K562 (cell line): ENCODE measurements around the gene C1QA. TPM values are rescaled to one million over a fixed set of nuclear protein-coding genes. Genes with fewer than 3 reads are reported as not detected.

ENCODE experiments used
- ARID3B ChIP-seq: fragments of 250-450 bp; sonication (Bioruptor Pico); IDR thresholded peaks from 2 replicates; pipeline ENCODE4 v1.4.0; 2020; ENCODE audit warnings: borderline replicate concordance
- BACH1 ChIP-seq: fragments of 200-800 bp; sonication (Bioruptor generic); IDR thresholded peaks from 2 replicates; pipeline ENCODE4 v1.6.1; 2016; ENCODE audit warnings: missing genetic modification characterization, missing compliant biosample characterization
- CBFA2T3 ChIP-seq: fragments of 450-650 bp; IDR thresholded peaks from 2 replicates; pipeline ENCODE4 v1.6.1; 2017
- DDX20 ChIP-seq: fragments of 450-650 bp; IDR thresholded peaks from 2 replicates; pipeline ENCODE4 v1.6.1; 2016; ENCODE audit warnings: missing genetic modification characterization, low read depth, mild to moderate bottlenecking, missing compliant biosample characterization, moderate library complexity
- L3MBTL2 ChIP-seq: fragments of 450-650 bp; IDR thresholded peaks from 2 replicates; pipeline ENCODE4 v1.6.1; 2016; ENCODE audit warnings: mild to moderate bottlenecking, moderate library complexity
- REST ChIP-seq, 2 experiments: fragments of 450-650 bp; formaldehyde crosslinking in 1 of 2; IDR thresholded peaks; 2 replicates each; pipeline versions ENCODE4 v1.4.0 to v1.6.1; 2014 to 2020; ENCODE audit warnings: mild to moderate bottlenecking in 2 of 2, borderline replicate concordance in 1 of 2, low read depth in 1 of 2
- TCF7 ChIP-seq: sonication (generic); IDR thresholded peaks from 2 replicates; pipeline ENCODE4 v1.6.1; 2016; ENCODE audit warnings: antibody characterized with exemption, borderline replicate concordance
- TOE1 ChIP-seq, 2 experiments: fragments of 450-650 bp in 1 of 2; sonication (generic) in 1 of 2; formaldehyde crosslinking in 1 of 2; IDR thresholded peaks; 2 replicates each; pipeline versions ENCODE4 v1.7.1 to v1.8.0; 2016 to 2022; ENCODE audit warnings: borderline replicate concordance in 2 of 2, mild to moderate bottlenecking in 2 of 2, antibody characterized with exemption in 1 of 2, inconsistent platforms in 1 of 2, low read depth in 1 of 2, missing genetic modification reagents in 1 of 2, moderate library complexity in 1 of 2
- polyA plus RNA-seq, 8 experiments: library from polyadenylated mRNA; depleted of rRNA in 4 of 8; stranded (reverse) in 5 of 8; unstranded in 3 of 8; fragments of >200 nt; fragmentation: Nextera tagmentation in 2 of 8; fragmentation: Illumina TruSeq in 1 of 8; extraction: Ambion mirVana in 2 of 8; extraction: Trizol in 1 of 8; gene quantifications; 2 replicates each; pipeline versions ENCODE4 v1.2.1 to v1.2.3, GENCODE V29; 2011 to 2014; ENCODE audit warnings: inconsistent platforms in 1 of 8, missing spikeins in 1 of 8
- total RNA-seq, 7 experiments: library from RNA; depleted of rRNA in 6 of 7; stranded (reverse); fragments of >200 nt in 6 of 7; fragmentation: Illumina TruSeq in 2 of 7; extraction: Trizol in 2 of 7; gene quantifications; 2 replicates each; pipeline versions ENCODE4 v1.2.1 to v1.2.3, GENCODE V29; 2011 to 2021; ENCODE audit warnings: low replicate concordance in 1 of 7
- TF ChIP-seq, protein P1 (sequence below): fragments of 250-450 bp; sonication (Bioruptor Pico); IDR thresholded peaks from 2 replicates; pipeline ENCODE4 v1.5.0; 2021; ENCODE audit warnings: mild to moderate bottlenecking, moderate library complexity
- TF ChIP-seq, protein P2 (sequence below): fragments of 250-450 bp; sonication (Bioruptor Pico); IDR thresholded peaks from 2 replicates; pipeline ENCODE4 v1.5.0; 2021
- TF ChIP-seq, protein P3 (sequence below): fragments of 250-450 bp; sonication (Bioruptor Pico); IDR thresholded peaks from 2 replicates; pipeline ENCODE4 v1.8.0; 2021; ENCODE audit warnings: mild to moderate bottlenecking, moderate library complexity

C1QA gene
- total and polyA plus RNA-seq, 9 of the 15 experiments (the other 6 are each of a cell fraction or from before 2014, with no cell fraction given): 0.71 TPM; not detected in 8

GRCh38 chr1:22639286-22639685 is 2.9 kb downstream of the C1QA start (continued):
- TF ChIP-seq, protein P1, sequence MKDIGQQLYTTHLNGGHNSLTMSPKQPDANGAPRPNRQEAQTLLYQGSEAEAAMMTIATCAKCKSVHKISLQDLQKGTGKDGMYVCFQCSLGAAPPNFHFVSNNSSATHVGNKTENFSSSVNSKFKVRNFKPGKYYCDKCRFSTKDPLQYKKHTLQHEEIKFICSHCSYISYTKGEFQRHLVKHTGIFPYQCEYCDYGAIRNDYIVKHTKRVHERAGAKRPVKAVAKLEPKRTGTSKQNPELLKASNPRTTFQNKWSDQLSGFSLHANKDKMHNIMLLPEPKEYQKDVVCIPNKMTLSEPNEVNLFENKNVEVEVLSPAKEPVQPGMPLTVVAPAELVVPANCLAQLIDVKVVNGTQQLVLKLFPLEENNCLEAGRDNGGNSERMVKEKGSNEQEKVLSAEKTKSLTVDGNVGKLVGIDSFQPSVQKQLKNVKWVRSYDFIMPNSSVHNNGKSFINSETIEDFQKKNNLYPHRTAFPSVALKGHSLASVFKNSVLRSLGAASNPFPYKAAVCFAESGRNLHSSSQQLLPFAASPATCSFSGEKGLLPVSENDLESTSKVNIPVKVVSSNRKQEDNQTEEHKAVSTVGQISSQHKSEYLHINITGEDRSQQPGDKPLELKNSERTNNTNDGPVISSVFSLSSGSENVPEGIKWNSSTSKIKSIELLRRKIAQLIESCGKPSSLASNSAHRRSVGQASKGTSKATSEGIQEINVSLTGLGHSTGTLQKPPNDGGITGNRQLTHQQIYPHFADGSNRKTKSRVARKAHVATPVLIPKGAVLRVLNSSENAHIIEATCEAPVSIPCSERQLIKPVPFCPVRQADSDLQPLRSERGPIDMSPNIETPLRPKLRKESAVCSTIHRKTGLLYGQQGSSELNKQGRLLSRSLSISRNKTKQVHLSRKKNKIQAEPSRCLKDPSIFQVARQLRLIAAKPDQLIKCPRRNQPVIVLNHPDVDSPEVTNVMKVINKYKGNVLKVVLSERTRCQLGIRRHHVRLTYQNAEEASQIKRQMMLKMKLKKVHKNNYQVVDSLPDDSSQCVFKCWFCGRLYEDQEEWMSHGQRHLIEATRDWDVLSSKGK (CRISPR knock-in tag): no peak
- TF ChIP-seq REST (IDR thresholded peaks at IDR 0.05; ENCODE audit: borderline replicate concordance) (peak; percentile 23; the same call in 1 of the 2 replicates), REST (CRISPR knock-in tag; IDR thresholded peaks at IDR 0.05; ENCODE audit: low read depth) (no peak), CBFA2T3 (no peak), BACH1 (no peak), TOE1 (IDR thresholded peaks at IDR 0.05; ENCODE audit: borderline replicate concordance) (no peak), TOE1 (CRISPR knock-in tag; IDR thresholded peaks at IDR 0.05; ENCODE audit: borderline replicate concordance, low read depth) (no peak), ARID3B (CRISPR knock-in tag) (no peak), L3MBTL2 (no peak), TCF7 (no peak), DDX20 (tag) (no peak)
- TF ChIP-seq, protein P2, sequence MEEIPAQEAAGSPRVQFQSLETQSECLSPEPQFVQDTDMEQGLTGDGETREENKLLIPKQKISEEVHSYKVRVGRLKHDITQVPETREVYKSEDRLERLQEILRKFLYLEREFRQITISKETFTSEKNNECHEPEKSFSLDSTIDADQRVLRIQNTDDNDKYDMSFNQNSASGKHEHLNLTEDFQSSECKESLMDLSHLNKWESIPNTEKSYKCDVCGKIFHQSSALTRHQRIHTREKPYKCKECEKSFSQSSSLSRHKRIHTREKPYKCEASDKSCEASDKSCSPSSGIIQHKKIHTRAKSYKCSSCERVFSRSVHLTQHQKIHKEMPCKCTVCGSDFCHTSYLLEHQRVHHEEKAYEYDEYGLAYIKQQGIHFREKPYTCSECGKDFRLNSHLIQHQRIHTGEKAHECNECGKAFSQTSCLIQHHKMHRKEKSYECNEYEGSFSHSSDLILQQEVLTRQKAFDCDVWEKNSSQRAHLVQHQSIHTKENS: no peak
- TF ChIP-seq, protein P3, sequence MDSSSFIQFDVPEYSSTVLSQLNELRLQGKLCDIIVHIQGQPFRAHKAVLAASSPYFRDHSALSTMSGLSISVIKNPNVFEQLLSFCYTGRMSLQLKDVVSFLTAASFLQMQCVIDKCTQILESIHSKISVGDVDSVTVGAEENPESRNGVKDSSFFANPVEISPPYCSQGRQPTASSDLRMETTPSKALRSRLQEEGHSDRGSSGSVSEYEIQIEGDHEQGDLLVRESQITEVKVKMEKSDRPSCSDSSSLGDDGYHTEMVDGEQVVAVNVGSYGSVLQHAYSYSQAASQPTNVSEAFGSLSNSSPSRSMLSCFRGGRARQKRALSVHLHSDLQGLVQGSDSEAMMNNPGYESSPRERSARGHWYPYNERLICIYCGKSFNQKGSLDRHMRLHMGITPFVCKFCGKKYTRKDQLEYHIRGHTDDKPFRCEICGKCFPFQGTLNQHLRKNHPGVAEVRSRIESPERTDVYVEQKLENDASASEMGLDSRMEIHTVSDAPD (CRISPR knock-in tag): no peak
